ENCODE measurements around the gene DNAH10.

DNA sequence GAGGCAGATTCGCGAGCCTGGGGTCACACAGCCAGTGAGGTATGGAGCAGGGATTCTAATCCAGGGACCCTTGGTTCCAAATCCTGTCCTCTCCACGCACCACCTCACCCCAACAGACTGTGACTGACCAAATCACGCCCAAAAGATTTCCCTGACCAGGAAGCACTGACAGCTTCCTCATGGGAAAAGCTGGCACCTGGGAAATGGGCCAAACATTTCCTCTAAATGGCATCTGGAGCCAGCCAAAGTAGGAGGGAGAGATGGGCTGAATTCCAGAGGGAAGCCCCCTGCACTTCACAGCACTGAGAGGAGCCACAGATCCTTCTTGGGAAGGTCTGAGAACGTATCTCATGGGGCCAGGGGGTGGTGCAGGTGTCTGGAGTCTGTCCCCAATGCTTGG lies 181.7 kb downstream of the DNAH10 start:
- TF ChIP-seq, protein P1, sequence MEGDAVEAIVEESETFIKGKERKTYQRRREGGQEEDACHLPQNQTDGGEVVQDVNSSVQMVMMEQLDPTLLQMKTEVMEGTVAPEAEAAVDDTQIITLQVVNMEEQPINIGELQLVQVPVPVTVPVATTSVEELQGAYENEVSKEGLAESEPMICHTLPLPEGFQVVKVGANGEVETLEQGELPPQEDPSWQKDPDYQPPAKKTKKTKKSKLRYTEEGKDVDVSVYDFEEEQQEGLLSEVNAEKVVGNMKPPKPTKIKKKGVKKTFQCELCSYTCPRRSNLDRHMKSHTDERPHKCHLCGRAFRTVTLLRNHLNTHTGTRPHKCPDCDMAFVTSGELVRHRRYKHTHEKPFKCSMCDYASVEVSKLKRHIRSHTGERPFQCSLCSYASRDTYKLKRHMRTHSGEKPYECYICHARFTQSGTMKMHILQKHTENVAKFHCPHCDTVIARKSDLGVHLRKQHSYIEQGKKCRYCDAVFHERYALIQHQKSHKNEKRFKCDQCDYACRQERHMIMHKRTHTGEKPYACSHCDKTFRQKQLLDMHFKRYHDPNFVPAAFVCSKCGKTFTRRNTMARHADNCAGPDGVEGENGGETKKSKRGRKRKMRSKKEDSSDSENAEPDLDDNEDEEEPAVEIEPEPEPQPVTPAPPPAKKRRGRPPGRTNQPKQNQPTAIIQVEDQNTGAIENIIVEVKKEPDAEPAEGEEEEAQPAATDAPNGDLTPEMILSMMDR (conservative IDR thresholded peaks at IDR 0.05; ENCODE audit: low read depth, low read length) = no peak
- TF ChIP-seq RAD21 (IDR thresholded peaks at IDR 0.05; ENCODE audit: low read length) (no peak), CEBPB (IDR thresholded peaks at IDR 0.05; ENCODE audit: low read depth, low read length) (no peak)
- TF ChIP-seq, protein P2, sequence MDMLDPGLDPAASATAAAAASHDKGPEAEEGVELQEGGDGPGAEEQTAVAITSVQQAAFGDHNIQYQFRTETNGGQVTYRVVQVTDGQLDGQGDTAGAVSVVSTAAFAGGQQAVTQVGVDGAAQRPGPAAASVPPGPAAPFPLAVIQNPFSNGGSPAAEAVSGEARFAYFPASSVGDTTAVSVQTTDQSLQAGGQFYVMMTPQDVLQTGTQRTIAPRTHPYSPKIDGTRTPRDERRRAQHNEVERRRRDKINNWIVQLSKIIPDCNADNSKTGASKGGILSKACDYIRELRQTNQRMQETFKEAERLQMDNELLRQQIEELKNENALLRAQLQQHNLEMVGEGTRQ (IDR thresholded peaks at IDR 0.05; ENCODE audit: low read depth, low read length) = no peak
